Panc1 (cell line): ENCODE results near the gene KCNH5. TPM values are rescaled to one million over a fixed set of nuclear protein-coding genes. Genes with fewer than 3 reads are reported as not detected.
"Not testable (repeated sequence)": the region's sequence is repeated elsewhere in the genome, so short reads cannot be mapped to it uniquely, and the experiment has no call there.

Source experiments
- ATAC-seq: fragments of 200-7000 bp; cut with Tn5 transposase; 2 replicates; pipeline ENCODE4 v1.9.1; 2020; ENCODE audit warnings: mild to moderate bottlenecking, moderate library complexity
- BruUV-seq: library from RNA; stranded (reverse); fragments of 400-500 nt; replicated peaks from 2 replicates; lab custom pipeline; 2021; lab: Mats Ljungman, UMichigan
- CTCF ChIA-PET: fragments of 300-600 bp; sonication (Branson Sonifier 250); formaldehyde crosslinking; loops from one replicate; lab custom pipeline; 2022; ENCODE audit warnings: antibody characterized with exemption; lab: Charles Lee
- POLR2A ChIA-PET: fragments of 300-600 bp; sonication (Branson Sonifier 250); formaldehyde crosslinking; loops from one replicate; lab custom pipeline; 2022; ENCODE audit warnings: antibody characterized with exemption; lab: Charles Lee
- DNase-seq: peaks from one replicate; pipeline ENCODE4 v3.0.0-alpha.2; 2010; ENCODE audit warnings: low read depth, low spot score
- H3K27ac ChIP-seq: 2 replicates; pipeline ENCODE4 v1.5.1; 2011; ENCODE audit warnings: mild to moderate bottlenecking, low read length, inconsistent platforms
- H3K27me3 ChIP-seq: fragments of 200-500 bp; sonication (Bioruptor generic); 2 replicates; pipeline ENCODE4 v1.6.0; 2014; ENCODE audit warnings: low read length, inconsistent platforms; ENCODE audit not compliant: control insufficient read depth, insufficient read depth
- H3K36me3 ChIP-seq: fragments of 200-500 bp; sonication (Bioruptor generic); 2 replicates; pipeline ENCODE4 v1.5.1; 2014; ENCODE audit warnings: inconsistent platforms, mild to moderate bottlenecking, low read length, moderate library complexity; ENCODE audit not compliant: control insufficient read depth, insufficient read depth
- H3K4me1 ChIP-seq: 2 replicates; pipeline ENCODE4 v1.5.1; 2011; ENCODE audit warnings: inconsistent platforms, mild to moderate bottlenecking, low read length, moderate library complexity; ENCODE audit not compliant: control insufficient read depth, insufficient read depth
- H3K4me3 ChIP-seq, 2 experiments: 2 replicates each; pipeline ENCODE4 v1.5.1; 2011 to 2012; ENCODE audit warnings: low read depth in 2 of 2, low read length in 2 of 2, mild to moderate bottlenecking in 2 of 2, inconsistent platforms in 1 of 2, moderate library complexity in 1 of 2
- H3K9me3 ChIP-seq: fragments of 200-500 bp; sonication (Bioruptor generic); 2 replicates; pipeline ENCODE4 v1.5.1; 2014; ENCODE audit warnings: low read depth, mild to moderate bottlenecking, inconsistent platforms, low read length, moderate library complexity; ENCODE audit not compliant: control insufficient read depth, insufficient read depth
- POLR2AphosphoS5 ChIP-seq: IDR thresholded peaks from 2 replicates; pipeline ENCODE4 v1.6.1; 2012; ENCODE audit warnings: mild to moderate bottlenecking, low read depth, low read length, moderate library complexity
- SIN3A ChIP-seq: IDR thresholded peaks from 2 replicates; pipeline ENCODE4 v1.6.1; 2012; ENCODE audit warnings: low read depth, mild to moderate bottlenecking, low read length, moderate library complexity, borderline replicate concordance; ENCODE audit not compliant: insufficient read depth
- TCF7L2 ChIP-seq: IDR thresholded peaks from 2 replicates; pipeline ENCODE4 v1.6.1; 2011; ENCODE audit warnings: mild to moderate bottlenecking, low read depth, low read length, inconsistent platforms
- in situ Hi-C: cut with HindIII; loops from 2 replicates; pipeline ENCODE4 v1.10.0; 2016; ENCODE audit warnings: low sequenced_read_pairs, low pct_unique_long_range_greater_than_20kb
- intact Hi-C: fragments of 100-400 bp; cut with micrococcal nuclease; formaldehyde crosslinking; loops from one replicate; pipeline ENCODE4 v1.10.0; 2022; ENCODE audit not compliant: unreplicated experiment
- total RNA-seq: library from RNA; stranded (reverse); gene quantifications from one replicate; pipeline ENCODE4 v1.2.1, GENCODE V29; 2021; ENCODE audit not compliant: unreplicated experiment
- TF ChIP-seq, protein P1 (sequence below), 2 experiments: IDR thresholded peaks; 2 replicates each; pipeline ENCODE4 v1.6.1; 2011 to 2012; ENCODE audit warnings: low read depth in 2 of 2, control low read depth in 1 of 2, low read length in 1 of 2, mild to moderate bottlenecking in 1 of 2, moderate library complexity in 1 of 2; ENCODE audit not compliant: insufficient read depth in 1 of 2
- TF ChIP-seq, protein P2 (sequence below): fragments of 450-650 bp; IDR thresholded peaks from 2 replicates; pipeline ENCODE4 v1.5.1; 2017; ENCODE audit warnings: mild to moderate bottlenecking

The KCNH5 gene
- total RNA-seq, 1 experiment from 2014 or later: not detected

DNA sequence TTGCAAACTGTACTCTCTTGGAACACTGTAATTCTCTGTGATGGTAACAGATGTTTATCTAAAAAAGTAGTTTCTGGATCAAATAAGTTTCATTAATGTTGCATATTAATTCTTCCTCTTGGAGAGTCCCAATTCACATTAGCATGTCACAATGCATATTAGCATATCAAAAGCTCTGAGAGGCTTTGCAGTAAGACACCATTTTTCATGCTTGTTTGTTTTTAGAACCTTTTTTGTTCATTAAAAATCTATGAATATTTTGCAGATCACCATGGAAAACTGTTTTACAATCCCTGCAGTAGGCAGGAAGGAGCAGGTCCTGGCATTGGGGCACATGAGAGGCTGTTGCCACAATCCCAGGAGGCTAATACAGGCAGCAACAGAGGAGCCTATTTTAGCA lies 180.7 kb downstream of the KCNH5 start:
- CTCF ChIA-PET: no interaction called here
- POLR2A ChIA-PET: interaction anchor here (0.6 kb wide), 1 partner anchor 62 kb away, joined by 3 read pairs; no protein-coding TSS in a partner anchor
- DNase-seq: no peak
- H3K9me3 ChIP-seq: no peaks in the 10 kb centered on the region
- no peak overlapping the region for H3K4me3 ChIP-seq
- TF ChIP-seq SIN3A: no peak
- TF ChIP-seq, protein P1, sequence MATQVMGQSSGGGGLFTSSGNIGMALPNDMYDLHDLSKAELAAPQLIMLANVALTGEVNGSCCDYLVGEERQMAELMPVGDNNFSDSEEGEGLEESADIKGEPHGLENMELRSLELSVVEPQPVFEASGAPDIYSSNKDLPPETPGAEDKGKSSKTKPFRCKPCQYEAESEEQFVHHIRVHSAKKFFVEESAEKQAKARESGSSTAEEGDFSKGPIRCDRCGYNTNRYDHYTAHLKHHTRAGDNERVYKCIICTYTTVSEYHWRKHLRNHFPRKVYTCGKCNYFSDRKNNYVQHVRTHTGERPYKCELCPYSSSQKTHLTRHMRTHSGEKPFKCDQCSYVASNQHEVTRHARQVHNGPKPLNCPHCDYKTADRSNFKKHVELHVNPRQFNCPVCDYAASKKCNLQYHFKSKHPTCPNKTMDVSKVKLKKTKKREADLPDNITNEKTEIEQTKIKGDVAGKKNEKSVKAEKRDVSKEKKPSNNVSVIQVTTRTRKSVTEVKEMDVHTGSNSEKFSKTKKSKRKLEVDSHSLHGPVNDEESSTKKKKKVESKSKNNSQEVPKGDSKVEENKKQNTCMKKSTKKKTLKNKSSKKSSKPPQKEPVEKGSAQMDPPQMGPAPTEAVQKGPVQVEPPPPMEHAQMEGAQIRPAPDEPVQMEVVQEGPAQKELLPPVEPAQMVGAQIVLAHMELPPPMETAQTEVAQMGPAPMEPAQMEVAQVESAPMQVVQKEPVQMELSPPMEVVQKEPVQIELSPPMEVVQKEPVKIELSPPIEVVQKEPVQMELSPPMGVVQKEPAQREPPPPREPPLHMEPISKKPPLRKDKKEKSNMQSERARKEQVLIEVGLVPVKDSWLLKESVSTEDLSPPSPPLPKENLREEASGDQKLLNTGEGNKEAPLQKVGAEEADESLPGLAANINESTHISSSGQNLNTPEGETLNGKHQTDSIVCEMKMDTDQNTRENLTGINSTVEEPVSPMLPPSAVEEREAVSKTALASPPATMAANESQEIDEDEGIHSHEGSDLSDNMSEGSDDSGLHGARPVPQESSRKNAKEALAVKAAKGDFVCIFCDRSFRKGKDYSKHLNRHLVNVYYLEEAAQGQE (IDR thresholded peaks at IDR 0.05; ENCODE audit: insufficient read depth in 1 of 2, low read depth in 2 of 2, low read length in 1 of 2): no peak
- TF ChIP-seq, protein P2, sequence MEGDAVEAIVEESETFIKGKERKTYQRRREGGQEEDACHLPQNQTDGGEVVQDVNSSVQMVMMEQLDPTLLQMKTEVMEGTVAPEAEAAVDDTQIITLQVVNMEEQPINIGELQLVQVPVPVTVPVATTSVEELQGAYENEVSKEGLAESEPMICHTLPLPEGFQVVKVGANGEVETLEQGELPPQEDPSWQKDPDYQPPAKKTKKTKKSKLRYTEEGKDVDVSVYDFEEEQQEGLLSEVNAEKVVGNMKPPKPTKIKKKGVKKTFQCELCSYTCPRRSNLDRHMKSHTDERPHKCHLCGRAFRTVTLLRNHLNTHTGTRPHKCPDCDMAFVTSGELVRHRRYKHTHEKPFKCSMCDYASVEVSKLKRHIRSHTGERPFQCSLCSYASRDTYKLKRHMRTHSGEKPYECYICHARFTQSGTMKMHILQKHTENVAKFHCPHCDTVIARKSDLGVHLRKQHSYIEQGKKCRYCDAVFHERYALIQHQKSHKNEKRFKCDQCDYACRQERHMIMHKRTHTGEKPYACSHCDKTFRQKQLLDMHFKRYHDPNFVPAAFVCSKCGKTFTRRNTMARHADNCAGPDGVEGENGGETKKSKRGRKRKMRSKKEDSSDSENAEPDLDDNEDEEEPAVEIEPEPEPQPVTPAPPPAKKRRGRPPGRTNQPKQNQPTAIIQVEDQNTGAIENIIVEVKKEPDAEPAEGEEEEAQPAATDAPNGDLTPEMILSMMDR: no peak
- no peak for TF ChIP-seq POLR2AphosphoS5
- TF ChIP-seq TCF7L2: no peak
- intact Hi-C loops (no loop called here), in situ Hi-C loops (no loop called here)
- no peaks in the 10 kb centered on the region for H3K27me3 ChIP-seq
- ATAC-seq: no peak
- H3K36me3 ChIP-seq: no peaks in the 10 kb centered on the region
- no peaks in the 10 kb centered on the region for H3K4me1 ChIP-seq
- BruUV-seq: no TSS peak
- H3K27ac ChIP-seq: no peak overlapping the region

DNA sequence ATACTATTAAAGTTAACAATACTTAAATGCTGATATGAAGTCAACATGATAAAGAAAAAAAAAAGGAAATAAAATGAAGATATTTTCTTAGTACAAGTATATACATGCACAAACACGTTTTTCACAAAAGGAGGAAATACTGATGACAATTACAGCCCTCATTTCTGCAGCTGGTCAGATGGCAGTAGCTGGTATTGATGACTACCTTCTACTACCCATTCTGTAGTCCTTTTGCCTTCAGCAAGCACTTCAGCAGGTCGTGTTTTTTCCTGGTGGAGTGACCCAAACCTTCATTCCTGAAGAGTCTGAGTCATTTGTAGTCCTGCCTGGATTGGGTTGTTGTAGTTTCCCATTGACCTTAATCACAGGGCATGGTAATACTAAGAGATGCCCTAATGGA lies 187.2 kb downstream of the KCNH5 start:
- H3K36me3 ChIP-seq, H3K4me1 ChIP-seq, BruUV-seq, H3K27me3 ChIP-seq, DNase-seq, H3K9me3 ChIP-seq, CTCF ChIA-PET, in situ Hi-C loops, intact Hi-C loops, ATAC-seq, POLR2A ChIA-PET, H3K4me3 ChIP-seq, H3K27ac ChIP-seq: not testable (repeated sequence)

DNA sequence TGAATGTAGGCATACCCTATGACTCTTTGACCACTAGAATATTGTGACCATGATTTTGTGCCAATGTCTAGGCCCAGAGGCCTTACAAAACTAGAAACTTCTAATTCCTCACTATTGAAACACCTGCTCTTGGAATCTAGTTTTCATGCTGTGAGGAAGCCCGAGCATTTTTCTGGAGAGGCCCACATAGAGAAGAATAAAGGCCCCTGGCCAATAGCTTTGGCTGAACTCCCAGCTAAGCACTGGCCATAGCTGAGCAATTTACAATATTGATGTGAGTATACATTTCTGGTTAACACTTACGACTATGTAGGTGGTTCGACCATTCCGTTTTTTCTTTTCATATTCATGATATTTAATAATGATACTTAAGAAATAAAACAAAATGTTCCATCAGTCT lies 190.3 kb downstream of the KCNH5 start:
- Histone ChIP-seq H3K27ac (no peak overlapping the region), H3K9me3 (no peaks in the 10 kb centered on the region), H3K4me1 (no peaks in the 10 kb centered on the region), H3K27me3 (no peaks in the 10 kb centered on the region), H3K36me3 (no peaks in the 10 kb centered on the region), H3K4me3 (no peak overlapping the region)
- ATAC-seq: no peak
- in situ Hi-C loops (no loop called here), intact Hi-C loops (no loop called here)
- BruUV-seq: no TSS peak
- TF ChIP-seq SIN3A (no peak), POLR2AphosphoS5 (no peak), TCF7L2 (no peak)
- TF ChIP-seq, protein P1 (IDR thresholded peaks at IDR 0.05; ENCODE audit: insufficient read depth in 1 of 2, low read depth in 2 of 2, low read length in 1 of 2): no peak
- TF ChIP-seq, protein P2: no peak
- no peak for DNase-seq
- ChIA-PET POLR2A (no interaction called here), CTCF (no interaction called here)
